ENCODE data around the gene SERPINE1.

SERPINE1 gene

GRCh38 chr7:101160910-101161309 is 34.0 kb downstream of the SERPINE1 start:
- Histone ChIP-seq H3K9me3 (ENCODE audit: insufficient read depth, low read length, severe bottlenecking) (no peaks in the 10 kb centered on the region), H3K27ac (ENCODE audit: low read length) (no peak overlapping the region), H3K9ac (ENCODE audit: low read depth, low read length) (no peak overlapping the region), H2AFZ (ENCODE audit: low read depth, low read length) (no peak overlapping the region), H4K20me1 (ENCODE audit: insufficient read depth, low read length) (peaks cover 17% of the 10 kb centered on the region), H3K27me3 (ENCODE audit: insufficient read depth, low read length, poor library complexity) (no peaks in the 10 kb centered on the region), H3K4me3 (ENCODE audit: low read depth in 1 of 2, low read length in 2 of 2) (no peak overlapping the region), H3K79me2 (ENCODE audit: insufficient read depth, low read length) (peaks cover 3% of the 10 kb centered on the region), H3K4me2 (ENCODE audit: insufficient read depth, low read length) (no peak overlapping the region), H3K36me3 (ENCODE audit: insufficient read depth, low read length) (peaks cover 32% of the 10 kb centered on the region), H3K4me1 (ENCODE audit: insufficient read depth, low read length) (peaks cover 37% of the 10 kb centered on the region)
- TF ChIP-seq CTCF (IDR thresholded peaks at IDR 0.05; ENCODE audit: borderline replicate concordance, extremely low read depth, low read length, poor library complexity, severe bottlenecking) (no peak), EZH2 (IDR thresholded peaks at IDR 0.05; ENCODE audit: borderline replicate concordance, low read depth, low read length, severe bottlenecking) (no peak)
- ATAC-seq (ENCODE audit: insufficient read depth, low read depth) (no peak), DNase-seq (no peak)

- peak overlapping the region; percentile 90; the same call in 1 of the 2 replicates for H3K27ac ChIP-seq (ENCODE audit: low read length)
- no peak for ATAC-seq (ENCODE audit: insufficient read depth, low read depth)
- peaks cover 43% of the 10 kb centered on the region for H3K4me1 ChIP-seq (ENCODE audit: insufficient read depth, low read length)
- H3K36me3 ChIP-seq (ENCODE audit: insufficient read depth, low read length), result peaks cover 28% of the 10 kb centered on the region
- DNase-seq, result no peak
- peak overlapping the region; percentile 61 for H3K9ac ChIP-seq (ENCODE audit: low read depth, low read length)
- H4K20me1 ChIP-seq (ENCODE audit: insufficient read depth, low read length), result peaks cover 23% of the 10 kb centered on the region
- peaks cover 3% of the 10 kb centered on the region for H3K79me2 ChIP-seq (ENCODE audit: insufficient read depth, low read length)
- H3K9me3 ChIP-seq (ENCODE audit: insufficient read depth, low read length, severe bottlenecking), result no peaks in the 10 kb centered on the region
- no peak overlapping the region; a peak in 1 of 4 replicates for H3K4me3 ChIP-seq (ENCODE audit: low read depth in 1 of 2, low read length in 2 of 2)
- TF ChIP-seq EZH2 (IDR thresholded peaks at IDR 0.05; ENCODE audit: borderline replicate concordance, low read depth, low read length, severe bottlenecking) (no peak), CTCF (IDR thresholded peaks at IDR 0.05; ENCODE audit: borderline replicate concordance, extremely low read depth, low read length, poor library complexity, severe bottlenecking) (no peak)
- H2AFZ ChIP-seq (ENCODE audit: low read depth, low read length), result no peak overlapping the region
- peak overlapping the region; percentile 78; the same call in 1 of the 2 replicates for H3K4me2 ChIP-seq (ENCODE audit: insufficient read depth, low read length)
- peaks cover 1% of the 10 kb centered on the region for H3K27me3 ChIP-seq (ENCODE audit: insufficient read depth, low read length, poor library complexity)
Measured at GRCh38 chr7:101161692-101162471, 35.0 kb downstream of the SERPINE1 start.

- TF ChIP-seq CTCF (IDR thresholded peaks at IDR 0.05; ENCODE audit: borderline replicate concordance, extremely low read depth, low read length, poor library complexity, severe bottlenecking), result no peak
- TF ChIP-seq EZH2 (IDR thresholded peaks at IDR 0.05; ENCODE audit: borderline replicate concordance, low read depth, low read length, severe bottlenecking), result no peak
- Histone ChIP-seq H3K27ac (ENCODE audit: low read length) (peak overlapping the region; percentile 90), H3K27me3 (ENCODE audit: insufficient read depth, low read length, poor library complexity) (peaks cover 9% of the 10 kb centered on the region), H3K36me3 (ENCODE audit: insufficient read depth, low read length) (peaks cover 22% of the 10 kb centered on the region), H4K20me1 (ENCODE audit: insufficient read depth, low read length) (peaks cover 31% of the 10 kb centered on the region), H3K4me2 (ENCODE audit: insufficient read depth, low read length) (peak overlapping the region; percentile 78), H3K9ac (ENCODE audit: low read depth, low read length) (peak overlapping the region; percentile 61), H2AFZ (ENCODE audit: low read depth, low read length) (peak overlapping the region; percentile 91), H3K4me1 (ENCODE audit: insufficient read depth, low read length) (peaks cover 51% of the 10 kb centered on the region), H3K79me2 (ENCODE audit: insufficient read depth, low read length) (peaks cover 3% of the 10 kb centered on the region), H3K9me3 (ENCODE audit: insufficient read depth, low read length, severe bottlenecking) (no peaks in the 10 kb centered on the region), H3K4me3 (ENCODE audit: low read depth in 1 of 2, low read length in 2 of 2) (peak overlapping the region; percentile 23 to 72; a peak in 3 of 4 replicates)
- peak; percentile 73 for ATAC-seq (ENCODE audit: insufficient read depth, low read depth)
- peak; percentile 83 for DNase-seq
Measured at GRCh38 chr7:101162551-101163278, 35.8 kb downstream of the SERPINE1 start.
